SIG-M5 treated with dmso at 0.1 percent for 504 hours (cell line): Measurements from ENCODE around the gene COL13A1.
A peak's percentile ranks its signal among the peaks of the same experiment; 100 is the strongest.

Source experiments
- DNase-seq: peaks from one replicate; lab custom pipeline; 2025; ENCODE audit not compliant: unreplicated experiment; lab: John Stamatoyannopoulos, UW

COL13A1 gene

DNA sequence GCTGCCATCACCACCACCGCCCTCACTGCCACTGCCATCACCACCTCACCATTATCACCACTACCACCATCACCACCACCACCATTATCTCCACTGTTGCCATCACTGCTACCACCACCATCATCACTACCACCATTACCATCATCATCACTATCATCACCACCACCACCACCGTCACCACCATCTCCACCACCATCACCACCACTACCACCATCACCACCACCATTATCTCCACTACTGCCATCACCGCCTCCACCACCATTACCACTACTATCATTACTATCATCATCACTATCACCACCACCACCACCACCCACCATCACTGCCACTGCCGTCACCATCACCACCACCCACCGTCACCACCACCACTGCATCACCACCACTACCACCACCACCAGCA lies 9.9 kb upstream of the COL13A1 start:
- no peak for DNase-seq

DNA sequence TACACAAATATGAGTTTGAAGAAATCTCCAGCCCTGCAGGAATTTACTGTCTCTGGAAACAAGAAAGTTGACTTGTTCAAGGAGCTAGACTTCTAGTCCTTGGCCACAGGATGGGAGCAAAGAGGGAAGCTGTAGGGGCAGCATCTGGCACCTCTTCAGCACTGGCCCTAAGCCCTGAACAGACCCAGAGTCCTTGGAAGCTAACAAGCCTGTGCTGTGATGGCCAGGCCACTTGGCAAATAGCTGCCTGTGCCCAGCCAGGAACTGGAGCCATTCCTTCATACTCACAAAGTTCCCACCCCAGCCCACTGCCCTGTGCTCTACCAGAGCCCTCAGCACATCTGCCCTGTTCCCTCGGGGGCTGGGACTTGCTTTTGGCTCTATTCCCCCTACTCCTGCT lies 9.4 kb upstream of the COL13A1 start:
- no peak for DNase-seq

DNA sequence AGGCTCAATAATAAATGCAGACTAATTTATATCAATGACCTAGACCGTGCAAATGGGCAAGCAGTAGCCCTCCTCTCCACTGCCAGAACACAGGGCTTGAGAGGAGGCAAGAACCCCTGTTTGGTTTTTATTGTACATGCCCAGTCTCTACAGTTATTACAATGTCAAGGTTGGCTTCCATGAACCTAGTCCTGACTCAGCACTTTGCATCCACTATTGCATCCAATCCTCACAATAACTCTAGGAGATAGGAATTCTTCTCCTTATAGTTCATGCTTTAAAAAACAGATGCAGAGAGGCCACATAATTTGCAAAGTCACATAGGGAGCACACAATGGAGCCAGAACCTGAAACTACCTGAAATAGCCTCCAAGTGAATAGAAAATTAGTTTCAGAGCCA lies 7.0 kb upstream of the COL13A1 start:
- DNase-seq, result no peak

DNA sequence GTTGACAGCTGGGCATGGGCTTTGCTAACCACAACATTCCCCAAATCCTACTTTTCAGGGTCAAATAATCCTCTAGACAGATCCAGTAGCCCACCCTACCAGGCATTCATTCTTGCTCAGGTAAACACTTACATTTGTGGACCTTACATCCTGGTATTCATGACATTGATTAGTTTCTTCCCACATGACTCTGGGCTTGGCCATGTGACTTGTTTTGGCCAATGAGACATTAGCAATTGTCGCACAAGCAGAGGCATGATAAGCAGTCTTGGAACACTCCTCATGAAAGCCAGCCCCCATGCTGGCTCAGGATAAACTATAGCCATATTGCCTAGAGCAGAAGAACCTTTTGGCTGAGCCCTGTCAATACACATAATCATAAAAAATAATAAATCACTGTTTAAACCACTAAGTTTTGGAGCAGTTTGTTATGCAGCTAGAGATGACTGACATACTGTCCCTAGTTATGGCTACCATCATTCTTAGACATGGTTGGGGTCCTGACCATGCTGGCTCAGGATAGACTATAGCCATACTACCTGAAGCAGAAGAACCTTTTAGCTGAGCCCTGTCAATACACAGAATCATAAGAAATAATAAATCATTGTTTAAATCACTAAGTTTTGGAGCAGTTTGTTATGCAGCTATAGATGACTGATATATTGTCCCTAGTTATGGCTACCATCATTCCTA lies 6.3 kb upstream of the COL13A1 start:
- DNase-seq, result no peak

DNA sequence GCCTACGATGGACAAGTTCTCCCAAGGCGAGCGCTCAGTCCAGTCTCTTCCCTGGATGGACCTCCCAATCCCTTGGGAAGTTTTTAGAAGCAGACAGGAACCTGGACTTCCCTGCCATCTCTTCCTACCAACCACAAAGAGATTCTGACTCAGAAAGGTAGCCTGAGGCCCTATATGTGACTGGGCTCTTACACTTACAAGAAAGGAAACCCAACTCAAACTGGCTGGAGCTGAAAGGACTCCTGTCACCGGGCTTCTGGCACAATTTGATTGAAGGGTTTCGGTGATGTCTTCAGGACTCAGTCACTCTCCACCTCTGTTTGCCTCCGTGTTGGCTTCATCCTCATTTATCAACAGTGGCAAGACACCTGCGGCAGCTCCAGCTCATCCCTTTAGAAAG lies 3.7 kb upstream of the COL13A1 start:
- no peak for DNase-seq

DNA sequence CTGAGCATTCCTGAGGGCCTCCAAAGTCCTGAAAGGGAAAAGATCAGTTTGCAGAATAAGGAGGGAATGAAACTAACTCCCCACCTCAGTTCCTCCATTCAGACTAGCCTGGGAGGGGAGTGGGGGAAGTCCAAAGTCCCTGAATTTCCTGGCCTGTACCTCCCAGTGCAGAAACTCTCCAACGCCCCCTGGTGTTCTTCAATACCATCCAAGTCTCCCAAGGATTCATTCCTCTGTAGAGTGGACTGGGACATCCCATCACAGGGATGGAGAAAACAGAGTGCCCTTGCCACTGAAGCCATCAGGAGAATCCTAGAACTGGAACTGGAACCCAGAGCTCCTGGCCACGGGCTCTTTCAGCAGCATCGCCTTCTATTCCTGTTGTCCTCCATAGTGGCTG lies 1.6 kb upstream of the COL13A1 start:
- peak; percentile 46 for DNase-seq

DNA sequence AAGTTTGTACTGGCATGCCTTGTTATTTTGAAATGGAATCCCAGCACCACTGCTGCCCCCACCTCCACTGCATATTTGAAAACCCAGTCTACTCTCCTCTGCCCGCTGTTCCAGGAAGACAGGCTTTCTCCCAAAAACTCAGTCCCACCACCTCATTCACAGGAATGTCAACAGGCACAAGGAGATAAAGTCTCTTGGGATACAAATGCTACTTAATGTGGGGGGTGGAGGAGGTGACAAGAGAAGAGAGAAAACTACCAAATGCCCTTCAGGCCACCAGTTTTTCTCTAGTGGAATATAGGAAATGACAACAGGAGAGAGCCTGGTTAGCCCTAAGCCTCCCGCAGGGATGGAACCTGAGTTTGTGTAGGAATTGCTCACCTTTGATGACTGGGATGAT lies 1.0 kb upstream of the COL13A1 start:
- DNase-seq, result no peak

DNA sequence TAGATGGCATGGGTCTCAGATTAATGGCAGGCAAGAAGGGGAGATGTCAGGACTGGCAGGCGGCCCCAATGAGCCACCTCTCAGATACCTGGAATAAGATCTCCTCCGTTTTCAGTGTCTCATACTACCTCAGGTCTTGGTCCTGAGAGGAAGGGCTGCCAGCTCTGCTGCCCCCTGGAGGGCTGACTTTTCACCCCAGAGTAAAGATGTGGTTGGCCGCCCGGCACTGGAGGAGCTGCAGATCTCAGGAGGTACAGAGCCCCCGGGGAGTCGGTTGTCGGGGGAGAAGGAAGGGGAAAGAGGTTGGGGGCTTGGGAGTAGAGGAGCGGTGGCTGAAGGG lies 642 bp upstream of the COL13A1 start:
- no peak for DNase-seq

DNA sequence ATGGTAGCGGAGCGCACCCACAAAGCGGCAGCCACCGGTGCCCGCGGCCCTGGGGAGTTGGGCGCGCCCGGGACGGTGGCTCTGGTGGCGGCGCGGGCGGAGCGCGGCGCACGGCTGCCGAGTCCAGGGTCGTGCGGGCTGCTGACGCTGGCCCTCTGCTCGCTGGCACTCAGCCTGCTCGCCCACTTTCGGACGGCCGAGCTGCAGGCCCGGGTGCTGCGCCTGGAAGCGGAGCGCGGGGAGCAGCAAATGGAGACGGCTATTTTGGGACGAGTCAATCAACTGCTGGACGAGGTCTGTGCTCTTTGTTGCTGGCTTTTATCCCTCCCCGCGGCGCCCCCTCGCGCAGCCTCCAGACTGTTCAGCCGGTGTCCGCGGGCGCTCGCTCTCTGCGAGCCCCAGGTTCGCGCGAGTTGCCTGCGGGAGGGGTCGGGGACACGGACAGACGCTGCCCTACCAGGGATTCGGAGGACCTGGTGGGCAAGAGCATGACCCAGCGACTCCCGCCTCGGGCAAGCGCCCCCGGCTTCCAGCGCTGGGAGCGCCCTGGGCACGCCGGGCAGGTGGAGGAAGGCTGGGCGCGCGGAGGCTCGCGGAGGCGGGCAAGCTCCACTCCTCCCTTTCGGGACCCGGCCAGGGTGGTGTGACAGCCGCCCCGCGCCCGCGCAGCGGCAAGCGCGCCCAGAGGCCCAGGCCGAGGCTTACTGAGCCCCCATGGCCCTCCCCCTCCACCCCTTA lies 887 bp downstream of the COL13A1 start:
- no peak for DNase-seq

DNA sequence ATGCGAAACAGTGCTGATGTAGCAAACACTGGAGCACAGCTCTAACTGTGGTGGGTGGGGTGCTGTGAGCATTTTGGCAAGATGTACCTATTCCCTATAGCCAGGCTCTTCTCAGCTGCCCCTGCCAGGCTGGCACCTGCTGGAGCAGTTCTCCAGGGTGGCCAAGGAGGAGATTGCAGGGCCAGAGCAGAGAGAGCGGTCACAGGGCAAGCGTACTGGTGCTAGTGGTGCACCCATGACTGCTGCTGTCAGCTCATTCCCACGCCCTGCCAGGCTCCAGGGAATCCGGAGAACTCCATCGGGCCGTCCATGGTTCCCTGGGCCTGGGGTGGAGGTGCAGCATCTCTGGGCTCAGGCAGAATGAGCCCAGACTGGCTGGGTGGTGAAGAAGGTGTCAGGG lies 2.1 kb downstream of the COL13A1 start:
- no peak for DNase-seq

DNA sequence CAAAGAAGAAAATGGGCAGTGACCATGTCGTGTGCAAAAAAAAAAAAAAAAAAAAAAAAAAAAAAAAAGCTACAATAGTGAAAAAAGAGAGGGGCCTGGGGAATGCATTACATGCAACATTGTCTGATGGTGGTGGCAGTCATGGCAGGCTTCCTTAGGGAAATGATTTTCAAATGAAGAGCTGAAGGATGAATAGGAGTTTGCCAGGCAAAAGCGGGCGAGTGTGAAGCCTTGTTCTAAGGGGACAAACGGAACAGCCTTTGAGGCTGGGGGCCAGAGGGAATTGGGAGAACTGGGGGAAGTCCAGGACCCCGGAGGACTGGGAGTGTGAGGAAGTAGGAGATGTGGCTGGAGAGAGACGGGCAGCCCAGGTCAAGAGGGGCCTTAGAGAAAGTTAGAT lies 3.1 kb downstream of the COL13A1 start:
- no peak for DNase-seq

DNA sequence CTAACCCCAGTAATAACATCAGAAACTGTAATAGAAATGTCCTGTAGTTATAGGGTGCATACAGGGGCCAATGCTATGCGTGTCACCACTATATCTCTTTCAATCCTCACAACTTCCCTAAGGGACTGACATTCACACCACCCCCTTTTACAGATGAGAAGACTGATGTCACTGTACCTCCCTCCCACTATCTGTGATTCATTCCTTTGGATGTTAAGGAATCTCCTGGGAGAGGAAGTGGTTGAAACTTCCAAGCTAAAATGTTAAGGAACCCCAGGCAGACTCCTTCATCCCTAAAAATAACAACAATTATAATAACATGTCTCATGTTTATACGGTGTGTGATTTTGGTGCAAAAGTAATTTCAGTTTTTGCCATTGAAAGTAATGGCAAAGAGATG lies 5.4 kb downstream of the COL13A1 start:
- DNase-seq, result no peak

DNA sequence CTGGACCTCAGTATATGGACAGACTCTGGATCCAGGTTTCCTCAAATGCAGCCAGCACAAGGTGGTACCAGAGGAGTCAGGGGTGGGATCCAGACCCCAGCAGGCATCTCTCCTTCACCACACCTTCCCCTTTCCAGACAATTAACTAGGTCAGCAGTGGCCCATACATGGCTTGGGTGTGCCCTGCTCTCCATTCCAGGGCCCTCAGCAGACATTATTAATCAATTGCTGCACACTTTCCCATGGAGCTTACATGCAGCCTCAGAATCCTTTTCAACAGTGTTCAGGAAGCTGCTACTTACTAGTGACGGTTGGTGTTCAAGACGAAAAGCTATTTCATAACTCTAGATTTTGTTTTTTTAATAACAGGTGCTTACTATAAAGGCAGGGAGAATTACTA lies 6.0 kb downstream of the COL13A1 start:
- no peak for DNase-seq

DNA sequence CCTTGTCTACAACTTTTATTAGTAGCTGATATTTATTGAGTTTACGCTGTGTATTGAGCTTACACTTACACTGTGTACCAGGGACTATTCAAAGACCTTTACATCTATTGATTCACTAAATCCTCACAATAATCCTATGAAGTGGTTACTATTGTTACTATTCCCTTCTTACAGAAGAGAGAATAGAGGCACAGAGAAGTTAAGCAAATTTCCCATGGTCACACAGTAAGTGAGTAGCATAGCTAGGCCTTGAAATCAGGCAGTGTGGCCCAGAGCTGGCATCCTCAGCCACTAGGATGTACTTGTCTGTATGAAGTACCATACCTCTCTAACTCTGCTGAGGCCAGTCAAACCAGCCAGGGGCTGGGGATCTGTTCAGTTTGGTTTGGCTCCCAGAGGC lies 7.6 kb downstream of the COL13A1 start:
- no peak for DNase-seq

DNA sequence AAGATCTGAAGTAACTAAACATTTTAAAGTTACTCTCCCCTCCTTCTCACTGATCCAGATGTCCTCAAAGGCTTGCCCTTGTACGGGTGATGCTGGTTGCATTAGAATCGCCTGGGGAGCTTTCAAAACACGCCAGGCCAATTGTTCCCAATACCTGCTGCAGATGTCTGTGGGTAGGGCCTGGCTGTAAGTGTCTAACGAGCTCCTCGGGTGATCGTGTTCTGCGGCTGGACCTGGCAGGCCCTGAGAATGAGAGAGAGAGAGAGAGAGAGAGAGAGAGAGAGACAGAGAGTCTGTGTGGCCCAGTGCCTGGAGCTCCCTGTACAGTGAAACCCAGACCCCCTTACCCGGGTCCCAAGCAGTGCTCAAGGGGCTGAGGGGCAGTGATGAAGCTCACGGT lies 8.4 kb downstream of the COL13A1 start:
- no peak for DNase-seq

DNA sequence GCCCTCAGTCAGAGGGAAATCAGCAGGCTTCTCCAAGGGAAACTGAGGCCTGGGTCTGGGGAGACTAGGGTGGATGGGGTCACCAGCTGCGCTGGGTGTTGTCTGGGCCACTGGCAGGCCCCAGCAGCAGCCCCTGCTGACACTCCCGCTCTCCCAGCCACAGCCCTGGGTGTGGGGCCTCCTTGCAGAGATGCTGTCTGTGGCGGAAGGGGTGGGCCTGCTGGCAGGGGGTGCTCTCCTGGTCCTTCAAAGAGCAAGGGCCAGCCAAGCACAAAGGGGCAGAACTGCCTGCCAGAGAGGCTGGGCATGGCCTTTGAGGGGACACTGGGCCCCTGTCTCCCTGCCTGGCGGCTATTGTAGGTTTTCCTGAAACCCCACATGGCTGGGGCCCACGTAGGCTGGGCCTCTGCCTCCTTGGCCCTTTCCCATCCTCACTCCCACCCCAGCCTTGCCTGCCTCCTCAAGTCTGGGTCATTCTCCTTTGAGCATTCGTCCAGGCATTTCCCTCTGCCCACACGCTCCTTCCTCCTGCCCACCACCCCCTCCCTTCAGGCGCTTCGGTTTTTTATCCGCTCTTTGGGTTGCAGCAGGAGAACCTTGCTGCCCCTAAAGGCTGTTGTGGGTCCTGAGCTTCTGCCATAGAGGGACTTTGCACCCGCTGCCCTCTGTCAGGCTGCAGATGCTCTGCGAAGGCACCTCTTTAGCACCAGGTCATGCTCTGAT lies 9.1 kb downstream of the COL13A1 start:
- DNase-seq, result no peak

DNA sequence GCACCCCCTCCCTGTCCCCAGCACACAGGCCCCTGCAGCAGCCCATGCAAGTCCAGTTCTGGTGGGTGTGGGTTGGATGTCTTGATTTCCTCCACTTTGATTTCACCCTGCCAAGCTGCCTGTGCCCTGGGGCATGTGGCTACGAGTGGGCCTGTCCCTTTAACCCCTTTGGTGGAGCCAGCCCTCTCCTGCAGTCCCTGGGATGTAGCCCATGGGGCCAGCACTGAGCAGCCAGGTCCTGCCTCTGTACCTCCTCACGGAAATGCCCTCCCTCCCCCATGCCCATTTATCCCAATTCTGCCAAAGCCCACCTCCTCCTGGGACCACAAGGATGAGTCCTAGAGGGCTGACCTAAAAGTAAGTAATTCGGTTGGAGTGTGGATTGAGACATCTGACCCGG lies 11.9 kb downstream of the COL13A1 start:
- DNase-seq, result no peak

DNA sequence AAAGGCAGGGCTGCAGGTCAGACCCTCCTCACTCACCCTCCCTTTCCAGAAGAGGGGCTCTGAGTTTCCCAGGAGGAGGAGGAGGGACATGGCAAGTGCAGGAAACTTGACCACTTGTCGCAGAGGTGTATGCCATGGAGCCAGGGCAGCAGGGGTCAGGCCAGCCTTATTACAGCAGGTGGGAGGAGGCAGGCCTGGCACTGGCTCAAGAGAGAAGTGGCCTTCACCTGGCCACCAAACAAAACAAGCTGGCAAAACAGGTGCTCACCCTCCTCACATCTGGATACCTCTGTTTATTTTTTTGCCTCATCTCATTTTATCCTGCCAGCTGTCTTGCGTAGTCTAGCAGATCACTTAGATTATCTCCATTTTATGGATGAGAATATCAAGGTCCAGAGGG lies 12.5 kb downstream of the COL13A1 start:
- no peak for DNase-seq

DNA sequence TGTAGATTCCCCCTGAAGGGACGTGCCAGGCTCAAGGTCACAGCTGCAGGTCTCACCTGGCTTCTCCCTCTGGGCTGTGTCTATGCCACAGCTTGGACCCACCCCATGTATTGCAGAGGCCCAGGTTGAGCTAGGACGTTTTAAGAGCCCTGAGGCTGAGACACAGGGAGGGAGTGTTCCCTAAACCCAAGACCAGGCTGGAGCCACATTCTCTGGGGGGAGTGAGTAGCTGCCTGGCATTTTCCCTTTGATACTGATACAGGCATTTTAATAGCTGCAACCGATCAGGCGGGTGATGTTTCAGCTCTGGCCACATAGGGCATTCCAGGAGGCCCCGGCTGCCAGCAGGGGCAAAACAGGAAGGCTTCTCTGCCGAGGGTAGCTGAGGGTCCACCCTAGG lies 13.4 kb downstream of the COL13A1 start:
- no peak for DNase-seq

DNA sequence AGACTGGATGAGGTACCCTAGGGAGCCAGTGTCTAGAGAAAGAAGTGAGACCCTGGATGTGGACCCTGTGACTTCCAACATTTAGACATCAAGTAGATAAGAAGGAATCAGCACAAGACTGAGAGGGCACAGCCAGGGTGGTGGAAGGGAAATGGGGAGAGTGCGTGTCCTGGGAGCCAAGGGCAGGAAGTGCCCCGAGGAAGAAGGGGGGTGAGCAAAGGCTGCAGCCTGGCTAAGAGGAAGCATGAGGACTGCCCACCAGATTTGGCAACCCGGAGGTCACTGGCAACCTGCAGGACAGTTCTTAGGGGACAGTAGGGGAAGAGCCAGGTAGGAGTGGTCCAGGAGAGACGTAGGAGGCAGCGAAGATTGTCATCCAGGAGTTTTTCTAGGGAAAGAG lies 14.8 kb downstream of the COL13A1 start:
- DNase-seq, result no peak

DNA sequence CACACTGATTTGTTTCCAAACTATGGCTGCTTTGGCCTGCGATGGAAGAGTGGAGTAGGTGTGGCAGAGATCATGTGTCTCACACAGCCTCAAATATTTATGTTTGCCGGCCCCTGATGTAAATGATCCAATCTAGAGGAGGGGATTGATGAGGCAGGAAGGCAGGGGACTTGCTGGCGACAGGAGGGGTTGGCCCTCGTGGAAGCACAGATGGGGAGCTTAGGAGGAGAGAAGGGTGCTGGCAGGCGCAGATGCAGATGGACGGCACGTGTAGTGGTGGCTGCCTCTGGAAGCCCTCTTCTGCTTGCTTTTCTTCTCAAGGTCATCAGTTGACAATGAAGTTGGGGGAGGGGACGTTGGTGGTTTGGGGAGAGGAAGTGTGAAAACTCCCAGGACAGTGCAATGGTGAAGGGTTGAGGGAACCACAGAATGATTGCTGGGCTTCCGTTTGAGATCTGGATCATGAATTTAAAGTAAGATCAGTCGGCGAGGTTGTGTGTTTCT lies 15.4 kb downstream of the COL13A1 start:
- DNase-seq, result peak; percentile 39

DNA sequence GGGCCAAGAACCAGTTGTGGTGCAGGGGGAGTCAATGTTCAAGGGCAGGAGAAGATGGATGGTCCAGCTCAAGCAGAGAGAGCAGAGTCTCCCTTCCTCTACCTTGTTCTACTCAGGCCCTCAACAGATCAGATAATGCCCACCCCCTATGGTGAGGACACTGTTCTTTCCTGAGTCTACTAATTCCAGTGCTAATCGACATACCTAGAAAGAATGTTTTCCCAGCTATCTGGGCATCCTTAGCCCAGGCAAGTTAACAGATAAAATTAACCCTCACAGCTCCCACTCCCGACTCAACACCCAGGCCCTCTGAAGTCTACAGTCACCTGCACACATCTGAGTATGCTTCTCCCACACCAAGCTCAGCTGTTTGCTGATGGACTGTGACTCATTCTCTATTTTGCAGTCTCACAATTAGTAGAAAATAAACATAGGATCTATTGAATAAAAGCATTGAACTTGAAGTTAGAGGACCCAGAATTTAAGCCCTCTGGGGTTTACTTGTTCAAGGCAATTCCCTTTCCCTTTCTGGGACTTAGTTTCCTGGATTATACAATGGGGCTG lies 17.1 kb downstream of the COL13A1 start:
- no peak for DNase-seq
